Endothelial cell of umbilical vein (primary cell): Measurements from ENCODE around the gene CDH2. TPM values are rescaled to one million over a fixed set of nuclear protein-coding genes. Genes with fewer than 3 reads are reported as not detected.

Experiments used
- BruUV-seq: library from RNA; stranded (reverse); fragments of 400-500 nt; replicated peaks from 2 replicates; lab custom pipeline; 2021; lab: Mats Ljungman, UMichigan
- CTCF ChIA-PET: fragments of 300-600, 350-600 bp; sonication (Branson Sonifier 250); formaldehyde crosslinking; loops from one replicate; lab custom pipeline; 2021; ENCODE audit warnings: antibody characterized with exemption, inconsistent platforms; lab: Charles Lee
- POLR2A ChIA-PET: fragments of 300-600, 350-600 bp; sonication (Branson Sonifier 250); formaldehyde crosslinking; loops from one replicate; lab custom pipeline; 2021; ENCODE audit warnings: antibody characterized with exemption, inconsistent platforms; lab: Charles Lee
- DNase-seq: peaks from one replicate; pipeline ENCODE4 v3.0.0-alpha.2; 2011; ENCODE audit warnings: low read depth, low spot score
- FAIRE-seq: peaks from 2 replicates; lab custom pipeline; 2011; peaks lifted over from hg19 to GRCh38; lab: Jason Lieb, UNC
- H2AFZ ChIP-seq: 2 replicates; pipeline ENCODE4 v1.6.0; 2012; ENCODE audit warnings: low read depth, low read length, control low read depth, inconsistent platforms
- H3K27ac ChIP-seq: 2 replicates; pipeline ENCODE4 v1.5.1; 2011; ENCODE audit warnings: low read depth, mild to moderate bottlenecking, control low read depth, low read length, moderate library complexity; ENCODE audit not compliant: insufficient read depth
- H3K27me3 ChIP-seq, 2 experiments: 2 replicates each; pipeline versions ENCODE4 v1.6.0 to v1.6.1; 2011; ENCODE audit warnings: low read length in 2 of 2, mixed read lengths in 1 of 2; ENCODE audit not compliant: control insufficient read depth in 2 of 2, insufficient read depth in 2 of 2
- H3K36me3 ChIP-seq, 2 experiments: 2 replicates in 1 of 2; 3 replicates in 1 of 2; pipeline ENCODE4 v1.5.1; 2011; ENCODE audit warnings: low read length in 2 of 2, mild to moderate bottlenecking in 1 of 2, moderate library complexity in 1 of 2; ENCODE audit not compliant: control insufficient read depth in 2 of 2, insufficient read depth in 2 of 2; ENCODE audit errors: extremely low read depth in 1 of 2
- H3K4me1 ChIP-seq: 3 replicates; pipeline ENCODE4 v1.5.1; 2011; ENCODE audit warnings: mild to moderate bottlenecking, low read length; ENCODE audit not compliant: control insufficient read depth, insufficient read depth; ENCODE audit errors: extremely low read depth
- H3K4me2 ChIP-seq: 2 replicates; pipeline ENCODE4 v1.6.1; 2011; ENCODE audit warnings: low read length, control low read depth, mixed read lengths; ENCODE audit not compliant: insufficient read depth
- H3K4me3 ChIP-seq, 3 experiments: fragments of 200-600 bp in 1 of 3; sonication (generic), shearing (Covaris generic) in 1 of 3; replicated peaks in 1 of 3; 2 replicates each; pipeline ENCODE4 v1.5.1; 2011 to 2016; ENCODE audit warnings: control low read depth in 3 of 3, low read length in 3 of 3, mild to moderate bottlenecking in 2 of 3, inconsistent platforms in 1 of 3, low read depth in 1 of 3, moderate library complexity in 1 of 3; ENCODE audit not compliant: insufficient read depth in 1 of 3
- H3K79me2 ChIP-seq: 2 replicates; pipeline ENCODE4 v1.6.0; 2012; ENCODE audit warnings: low read length, inconsistent platforms; ENCODE audit not compliant: control insufficient read depth, insufficient read depth
- H3K9ac ChIP-seq: replicated peaks from 2 replicates; pipeline ENCODE3; 2011; ENCODE audit warnings: low read length, control low read depth; ENCODE audit not compliant: insufficient read depth; ENCODE audit errors: extremely low read depth
- H3K9me1 ChIP-seq: replicated peaks from 3 replicates; pipeline ENCODE4 v1.6.0; 2011; ENCODE audit warnings: mild to moderate bottlenecking, low read length; ENCODE audit not compliant: control insufficient read depth, insufficient read depth; ENCODE audit errors: extremely low read depth
- H3K9me3 ChIP-seq: replicated peaks from 2 replicates; pipeline ENCODE4 v1.5.1; 2012; ENCODE audit warnings: low read length, inconsistent platforms; ENCODE audit not compliant: control insufficient read depth, insufficient read depth
- H4K20me1 ChIP-seq: replicated peaks from 2 replicates; pipeline ENCODE3; 2011; ENCODE audit warnings: mild to moderate bottlenecking, low read length; ENCODE audit not compliant: control insufficient read depth, insufficient read depth; ENCODE audit errors: extremely low read depth
- EZH2 ChIP-seq: IDR thresholded peaks from 2 replicates; pipeline ENCODE4 v1.6.1; 2012; ENCODE audit warnings: borderline replicate concordance, low read depth, mild to moderate bottlenecking, moderate library complexity, low read length, inconsistent platforms; ENCODE audit not compliant: severe bottlenecking
- FOS ChIP-seq: IDR thresholded peaks from 2 replicates; pipeline ENCODE4 v1.6.1; 2011; ENCODE audit warnings: mild to moderate bottlenecking, low read length, moderate library complexity, borderline replicate concordance; ENCODE audit not compliant: insufficient read depth
- GATA2 ChIP-seq: IDR thresholded peaks from 2 replicates; pipeline ENCODE4 v1.7.0; 2011; ENCODE audit warnings: low read depth, mild to moderate bottlenecking, moderate library complexity, mixed read lengths, low read length; ENCODE audit not compliant: insufficient read length, insufficient read depth
- JUN ChIP-seq: IDR thresholded peaks from 2 replicates; pipeline ENCODE4 v1.6.1; 2011; ENCODE audit warnings: borderline replicate concordance, low read depth; ENCODE audit not compliant: insufficient read length, insufficient read depth
- MYC ChIP-seq: IDR thresholded peaks from one replicate; pipeline ENCODE4 v1.6.1; 2011; ENCODE audit warnings: mild to moderate bottlenecking, low read depth, low read length
- POLR2A ChIP-seq: IDR thresholded peaks from 2 replicates; pipeline ENCODE4 v1.6.1; 2012; ENCODE audit warnings: low read depth, mild to moderate bottlenecking, control low read depth, low read length
- POLR2AphosphoS5 ChIP-seq: IDR thresholded peaks from 2 replicates; pipeline ENCODE4 v1.6.1; 2012; ENCODE audit warnings: low read depth, mild to moderate bottlenecking, control low read depth, low read length, moderate library complexity; ENCODE audit not compliant: insufficient read depth
- dilution Hi-C: fragments of 300-500 bp; cut with MboI; formaldehyde crosslinking; loops from one replicate; pipeline ENCODE4 v1.15.0; 2019; ENCODE audit warnings: low sequenced_read_pairs; ENCODE audit not compliant: extremely low pct_ligation_motif_present
- intact Hi-C: fragments of 100-400 bp; cut with micrococcal nuclease; formaldehyde crosslinking; loops from one replicate; pipeline ENCODE4 v1.10.0; 2022
- polyA plus RNA-seq, 4 experiments: library from polyadenylated mRNA; depleted of rRNA in 3 of 4; stranded (reverse) in 3 of 4; unstranded in 1 of 4; fragments of >200 nt; gene quantifications; 2 replicates each; pipeline versions ENCODE4 v1.2.1 to v1.2.3, GENCODE V29; 2011 to 2012; ENCODE audit warnings: missing spikeins in 1 of 4
- total RNA-seq: library from RNA; stranded (reverse); gene quantifications from 2 replicates; pipeline ENCODE4 v1.2.3, GENCODE V29; 2021
- TF ChIP-seq, protein P1 (sequence below), 2 donors: IDR thresholded peaks; 1 replicate in 1 of 2; 2 replicates in 1 of 2; pipeline ENCODE4 v1.5.1; 2011; ENCODE audit warnings: low read length in 2 of 2, mild to moderate bottlenecking in 2 of 2, moderate library complexity in 2 of 2, control low read depth in 1 of 2, inconsistent platforms in 1 of 2, low read depth in 1 of 2; ENCODE audit not compliant: insufficient read depth in 1 of 2; ENCODE audit errors: extremely low read depth in 1 of 2
- TF ChIP-seq, protein P2 (sequence below): IDR thresholded peaks from 2 replicates; pipeline ENCODE4 v1.6.1; 2011; ENCODE audit not compliant: insufficient read depth, insufficient read length

CDH2 gene
- total and polyA plus RNA-seq, 2 donors (not counting 3 experiments of a cell fraction or from before 2014, with no cell fraction given), result 37.6 to 59.5 TPM

DNA sequence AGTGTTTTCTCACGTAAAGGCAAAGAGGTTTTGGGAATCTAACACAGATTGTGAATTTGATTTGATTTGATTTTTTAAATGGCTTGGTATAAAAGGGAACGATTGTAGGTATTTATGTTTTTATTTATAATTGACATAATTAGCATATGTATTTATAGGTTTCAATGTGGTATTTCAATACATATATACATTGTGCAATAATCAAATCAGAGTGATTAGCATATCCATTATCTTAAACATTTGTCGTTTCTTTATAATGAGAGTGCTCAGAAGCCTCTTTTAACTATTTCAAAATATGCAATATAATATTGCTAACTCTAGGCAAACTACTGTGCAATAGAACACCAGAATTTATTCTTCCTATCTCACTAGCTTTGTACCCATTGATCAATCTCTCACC is 35.1 kb upstream of the CDH2 start:
- no peak for FAIRE-seq
- H3K79me2 ChIP-seq, result no peaks in the 10 kb centered on the region
- no peaks in the 10 kb centered on the region for H3K9me1 ChIP-seq
- H3K9ac ChIP-seq, result no peak overlapping the region
- TF ChIP-seq FOS (no peak), POLR2AphosphoS5 (no peak), MYC (no peak), GATA2 (no peak), EZH2 (no peak), POLR2A (no peak), JUN (no peak)
- TF ChIP-seq, protein P1, sequence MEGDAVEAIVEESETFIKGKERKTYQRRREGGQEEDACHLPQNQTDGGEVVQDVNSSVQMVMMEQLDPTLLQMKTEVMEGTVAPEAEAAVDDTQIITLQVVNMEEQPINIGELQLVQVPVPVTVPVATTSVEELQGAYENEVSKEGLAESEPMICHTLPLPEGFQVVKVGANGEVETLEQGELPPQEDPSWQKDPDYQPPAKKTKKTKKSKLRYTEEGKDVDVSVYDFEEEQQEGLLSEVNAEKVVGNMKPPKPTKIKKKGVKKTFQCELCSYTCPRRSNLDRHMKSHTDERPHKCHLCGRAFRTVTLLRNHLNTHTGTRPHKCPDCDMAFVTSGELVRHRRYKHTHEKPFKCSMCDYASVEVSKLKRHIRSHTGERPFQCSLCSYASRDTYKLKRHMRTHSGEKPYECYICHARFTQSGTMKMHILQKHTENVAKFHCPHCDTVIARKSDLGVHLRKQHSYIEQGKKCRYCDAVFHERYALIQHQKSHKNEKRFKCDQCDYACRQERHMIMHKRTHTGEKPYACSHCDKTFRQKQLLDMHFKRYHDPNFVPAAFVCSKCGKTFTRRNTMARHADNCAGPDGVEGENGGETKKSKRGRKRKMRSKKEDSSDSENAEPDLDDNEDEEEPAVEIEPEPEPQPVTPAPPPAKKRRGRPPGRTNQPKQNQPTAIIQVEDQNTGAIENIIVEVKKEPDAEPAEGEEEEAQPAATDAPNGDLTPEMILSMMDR (IDR thresholded peaks at IDR 0.05; ENCODE audit: extremely low read depth in 1 of 2, insufficient read depth in 1 of 2, low read depth in 1 of 2, low read length in 2 of 2), result no peak
- TF ChIP-seq, protein P2, sequence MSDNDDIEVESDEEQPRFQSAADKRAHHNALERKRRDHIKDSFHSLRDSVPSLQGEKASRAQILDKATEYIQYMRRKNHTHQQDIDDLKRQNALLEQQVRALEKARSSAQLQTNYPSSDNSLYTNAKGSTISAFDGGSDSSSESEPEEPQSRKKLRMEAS, result no peak
- no TSS peak for BruUV-seq
- intact Hi-C loops, result no loop called here
- dilution Hi-C loops, result no loop called here
- H3K4me3 ChIP-seq, result no peak overlapping the region
- no peaks in the 10 kb centered on the region for H3K4me1 ChIP-seq
- CTCF ChIA-PET, result no interaction called here
- H3K27me3 ChIP-seq, result no peaks in the 10 kb centered on the region
- H2AFZ ChIP-seq, result no peak overlapping the region
- POLR2A ChIA-PET, result no interaction called here
- no peaks in the 10 kb centered on the region for H4K20me1 ChIP-seq
- no peaks in the 10 kb centered on the region for H3K9me3 ChIP-seq
- H3K4me2 ChIP-seq, result no peak overlapping the region
- no peak for DNase-seq
- H3K36me3 ChIP-seq, result no peaks in the 10 kb centered on the region
- H3K27ac ChIP-seq, result no peak overlapping the region
